ENCODE results near the gene PTPRN2. TPM values are rescaled to one million over a fixed set of nuclear protein-coding genes. Genes with fewer than 3 reads are reported as not detected.

The PTPRN2 gene
- polyA plus RNA-seq, 1 of the 3 experiments (the other 2 are of a cell fraction), result 4.0 TPM

GRCh38 chr7:158112571-158113320 lies 474.9 kb downstream of the PTPRN2 start:
- H3K4me3 ChIP-seq (ENCODE audit: low read depth in 2 of 2, low read length in 1 of 2), result no peak overlapping the region
- no peaks in the 10 kb centered on the region for H3F3A ChIP-seq (replicated peaks; ENCODE audit: insufficient read depth)
- no peak overlapping the region for H2AFZ ChIP-seq (ENCODE audit: low read depth)
- CTCF ChIA-PET, result interaction anchor here (0.5 to 1.7 kb wide), 3 partner anchors 19 to 357 kb away, joined by 3 to 5 read pairs (median 3); no protein-coding TSS in a partner anchor
- H3K79me2 ChIP-seq (ENCODE audit: insufficient read depth), result no peaks in the 10 kb centered on the region
- no peak overlapping the region for H3K9ac ChIP-seq
- TF ChIP-seq GABPA (IDR thresholded peaks at IDR 0.05; ENCODE audit: low read depth), result no peak
- no peak for TF ChIP-seq TCF12 (IDR thresholded peaks at IDR 0.05)
- TF ChIP-seq, protein P1, sequence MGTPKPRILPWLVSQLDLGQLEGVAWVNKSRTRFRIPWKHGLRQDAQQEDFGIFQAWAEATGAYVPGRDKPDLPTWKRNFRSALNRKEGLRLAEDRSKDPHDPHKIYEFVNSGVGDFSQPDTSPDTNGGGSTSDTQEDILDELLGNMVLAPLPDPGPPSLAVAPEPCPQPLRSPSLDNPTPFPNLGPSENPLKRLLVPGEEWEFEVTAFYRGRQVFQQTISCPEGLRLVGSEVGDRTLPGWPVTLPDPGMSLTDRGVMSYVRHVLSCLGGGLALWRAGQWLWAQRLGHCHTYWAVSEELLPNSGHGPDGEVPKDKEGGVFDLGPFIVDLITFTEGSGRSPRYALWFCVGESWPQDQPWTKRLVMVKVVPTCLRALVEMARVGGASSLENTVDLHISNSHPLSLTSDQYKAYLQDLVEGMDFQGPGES (IDR thresholded peaks at IDR 0.05; ENCODE audit: low read depth, low read length), result no peak
- TF ChIP-seq ELF1 (IDR thresholded peaks at IDR 0.05), result no peak
- no peak for TF ChIP-seq EP300 (IDR thresholded peaks at IDR 0.05; ENCODE audit: borderline replicate concordance in 1 of 2, low read depth in 1 of 2, low read length in 1 of 2)
- TF ChIP-seq, protein P2, sequence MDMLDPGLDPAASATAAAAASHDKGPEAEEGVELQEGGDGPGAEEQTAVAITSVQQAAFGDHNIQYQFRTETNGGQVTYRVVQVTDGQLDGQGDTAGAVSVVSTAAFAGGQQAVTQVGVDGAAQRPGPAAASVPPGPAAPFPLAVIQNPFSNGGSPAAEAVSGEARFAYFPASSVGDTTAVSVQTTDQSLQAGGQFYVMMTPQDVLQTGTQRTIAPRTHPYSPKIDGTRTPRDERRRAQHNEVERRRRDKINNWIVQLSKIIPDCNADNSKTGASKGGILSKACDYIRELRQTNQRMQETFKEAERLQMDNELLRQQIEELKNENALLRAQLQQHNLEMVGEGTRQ (IDR thresholded peaks at IDR 0.05; ENCODE audit: borderline replicate concordance, low read depth, low read length), result no peak
- TF ChIP-seq TAF1 (IDR thresholded peaks at IDR 0.05; ENCODE audit: borderline replicate concordance, low read depth, low read length), result no peak
- no peak for TF ChIP-seq NRF1 (IDR thresholded peaks at IDR 0.05; ENCODE audit: low read depth, low read length)
- TF ChIP-seq SMC3 (IDR thresholded peaks at IDR 0.05; ENCODE audit: low read depth, low read length), result no peak
- no peak for TF ChIP-seq FOXM1 (IDR thresholded peaks at IDR 0.05; ENCODE audit: low read depth)
- no peak for TF ChIP-seq EZH2phosphoT487 (IDR thresholded peaks at IDR 0.05; ENCODE audit: borderline replicate concordance, low read depth)
- TF ChIP-seq YY1 (IDR thresholded peaks at IDR 0.05; ENCODE audit: low read depth), result no peak
- H3K27me3 ChIP-seq (ENCODE audit: insufficient read depth), result no peaks in the 10 kb centered on the region
- H4K20me1 ChIP-seq (ENCODE audit: insufficient read depth), result no peaks in the 10 kb centered on the region
- no peak for DNase-seq
- POLR2A ChIA-PET, result no interaction called here
- H3K4me1 ChIP-seq (ENCODE audit: control insufficient read depth in 1 of 2, insufficient read depth in 2 of 2, low read depth in 1 of 2, low read length in 1 of 2), result peaks cover 0 to 12% of the 10 kb centered on the region in 2 experiments; a peak in 1 of 4 replicates
- no peaks in the 10 kb centered on the region for H3K9me2 ChIP-seq
- no peak overlapping the region for H3K27ac ChIP-seq (ENCODE audit: low read depth in 2 of 2, low read length in 1 of 2)
- H3K36me3 ChIP-seq (replicated peaks in 1 of 2; ENCODE audit: control insufficient read depth in 1 of 2, insufficient read depth in 2 of 2, low read length in 1 of 2), result no peaks in the 10 kb centered on the region
- WGBS (ENCODE audit: low lambda C conversion rate), result 44% methylated on average over 13 of the region's 16 CpGs
- peaks cover 11% of the 10 kb centered on the region; the same call in 1 of the 2 replicates for H3K9me3 ChIP-seq
- H3K4me2 ChIP-seq, result no peak overlapping the region

- WGBS (ENCODE audit: low lambda C conversion rate), result 66% methylated on average over 15 of the region's 15 CpGs
- TF ChIP-seq MXI1 (IDR thresholded peaks at IDR 0.05; ENCODE audit: low read depth, low read length) (no peak), NRF1 (IDR thresholded peaks at IDR 0.05; ENCODE audit: low read depth, low read length) (no peak), GABPA (IDR thresholded peaks at IDR 0.05; ENCODE audit: low read depth) (no peak), FOXM1 (IDR thresholded peaks at IDR 0.05; ENCODE audit: low read depth) (no peak), TAF1 (IDR thresholded peaks at IDR 0.05; ENCODE audit: borderline replicate concordance, low read depth, low read length) (no peak), RCOR1 (IDR thresholded peaks at IDR 0.05; ENCODE audit: low read length) (no peak), RXRA (IDR thresholded peaks at IDR 0.05; ENCODE audit: borderline replicate concordance, low read depth) (no peak), GATA2 (CRISPR knock-in tag; IDR thresholded peaks at IDR 0.05) (no peak), EZH2phosphoT487 (IDR thresholded peaks at IDR 0.05; ENCODE audit: borderline replicate concordance, low read depth) (no peak), FOSL2 (IDR thresholded peaks at IDR 0.05; ENCODE audit: borderline replicate concordance, low read depth) (no peak), EP300 (IDR thresholded peaks at IDR 0.05; ENCODE audit: borderline replicate concordance in 1 of 2, low read depth in 1 of 2, low read length in 1 of 2) (no peak)
- TF ChIP-seq, protein P3, sequence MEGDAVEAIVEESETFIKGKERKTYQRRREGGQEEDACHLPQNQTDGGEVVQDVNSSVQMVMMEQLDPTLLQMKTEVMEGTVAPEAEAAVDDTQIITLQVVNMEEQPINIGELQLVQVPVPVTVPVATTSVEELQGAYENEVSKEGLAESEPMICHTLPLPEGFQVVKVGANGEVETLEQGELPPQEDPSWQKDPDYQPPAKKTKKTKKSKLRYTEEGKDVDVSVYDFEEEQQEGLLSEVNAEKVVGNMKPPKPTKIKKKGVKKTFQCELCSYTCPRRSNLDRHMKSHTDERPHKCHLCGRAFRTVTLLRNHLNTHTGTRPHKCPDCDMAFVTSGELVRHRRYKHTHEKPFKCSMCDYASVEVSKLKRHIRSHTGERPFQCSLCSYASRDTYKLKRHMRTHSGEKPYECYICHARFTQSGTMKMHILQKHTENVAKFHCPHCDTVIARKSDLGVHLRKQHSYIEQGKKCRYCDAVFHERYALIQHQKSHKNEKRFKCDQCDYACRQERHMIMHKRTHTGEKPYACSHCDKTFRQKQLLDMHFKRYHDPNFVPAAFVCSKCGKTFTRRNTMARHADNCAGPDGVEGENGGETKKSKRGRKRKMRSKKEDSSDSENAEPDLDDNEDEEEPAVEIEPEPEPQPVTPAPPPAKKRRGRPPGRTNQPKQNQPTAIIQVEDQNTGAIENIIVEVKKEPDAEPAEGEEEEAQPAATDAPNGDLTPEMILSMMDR (IDR thresholded peaks at IDR 0.05), result no peak
- TF ChIP-seq, protein P4, sequence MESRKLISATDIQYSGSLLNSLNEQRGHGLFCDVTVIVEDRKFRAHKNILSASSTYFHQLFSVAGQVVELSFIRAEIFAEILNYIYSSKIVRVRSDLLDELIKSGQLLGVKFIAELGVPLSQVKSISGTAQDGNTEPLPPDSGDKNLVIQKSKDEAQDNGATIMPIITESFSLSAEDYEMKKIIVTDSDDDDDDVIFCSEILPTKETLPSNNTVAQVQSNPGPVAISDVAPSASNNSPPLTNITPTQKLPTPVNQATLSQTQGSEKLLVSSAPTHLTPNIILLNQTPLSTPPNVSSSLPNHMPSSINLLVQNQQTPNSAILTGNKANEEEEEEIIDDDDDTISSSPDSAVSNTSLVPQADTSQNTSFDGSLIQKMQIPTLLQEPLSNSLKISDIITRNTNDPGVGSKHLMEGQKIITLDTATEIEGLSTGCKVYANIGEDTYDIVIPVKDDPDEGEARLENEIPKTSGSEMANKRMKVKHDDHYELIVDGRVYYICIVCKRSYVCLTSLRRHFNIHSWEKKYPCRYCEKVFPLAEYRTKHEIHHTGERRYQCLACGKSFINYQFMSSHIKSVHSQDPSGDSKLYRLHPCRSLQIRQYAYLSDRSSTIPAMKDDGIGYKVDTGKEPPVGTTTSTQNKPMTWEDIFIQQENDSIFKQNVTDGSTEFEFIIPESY (IDR thresholded peaks at IDR 0.05; ENCODE audit: borderline replicate concordance, low read depth), result no peak
These were observed 475.6 kb downstream of the PTPRN2 start for GRCh38 chr7:158111906-158112570.

More at GRCh38 chr7:158111906-158112570, 475.6 kb downstream of the PTPRN2 start:
- Histone ChIP-seq H3K79me2 (ENCODE audit: insufficient read depth) (no peaks in the 10 kb centered on the region), H3K4me1 (ENCODE audit: control insufficient read depth in 1 of 2, insufficient read depth in 2 of 2, low read depth in 1 of 2, low read length in 1 of 2) (peaks cover 0 to 12% of the 10 kb centered on the region in 2 experiments; a peak in 1 of 4 replicates), H3K27me3 (ENCODE audit: insufficient read depth) (no peaks in the 10 kb centered on the region), H2AFZ (ENCODE audit: low read depth) (no peak overlapping the region), H3K27ac (ENCODE audit: low read depth in 2 of 2, low read length in 1 of 2) (peak overlapping the region in 1 of 2 experiments; percentile 45; a peak in 1 of 4 replicates), H3K4me3 (ENCODE audit: low read depth in 2 of 2, low read length in 1 of 2) (no peak overlapping the region), H3K9ac (no peak overlapping the region), H3F3A (replicated peaks; ENCODE audit: insufficient read depth) (no peaks in the 10 kb centered on the region), H3K4me2 (no peak overlapping the region), H3K36me3 (replicated peaks in 1 of 2; ENCODE audit: control insufficient read depth in 1 of 2, insufficient read depth in 2 of 2, low read length in 1 of 2) (no peaks in the 10 kb centered on the region), H3K9me2 (no peaks in the 10 kb centered on the region), H3K9me3 (peaks cover 5% of the 10 kb centered on the region; the same call in 1 of the 2 replicates), H4K20me1 (ENCODE audit: insufficient read depth) (no peaks in the 10 kb centered on the region)
- no peak for DNase-seq
- ChIA-PET POLR2A (no interaction called here), CTCF (interaction anchor here (1.1 to 1.7 kb wide), 2 partner anchors 18 to 243 kb away, joined by 3 to 5 read pairs; no protein-coding TSS in a partner anchor)
